HG03457 (cell line): ENCODE data around the gene LELP1.
"Not testable (repeated sequence)": the region's sequence is repeated elsewhere in the genome, so short reads cannot be mapped to it uniquely, and the experiment has no call there.

ENCODE experiments used
- ATAC-seq: cut with Tn5 transposase; IDR thresholded peaks from one replicate; pipeline ENCODE4 v1.9.1; 2021; ENCODE audit warnings: moderate number of reproducible peaks; ENCODE audit not compliant: unreplicated experiment

Gene LELP1

GRCh38 chr1:153228491-153228890, 25.3 kb downstream of the LELP1 start:
- no peak for ATAC-seq

GRCh38 chr1:153229076-153229829, 26.0 kb downstream of the LELP1 start:
- ATAC-seq: not testable (repeated sequence)

- no peak for ATAC-seq
Measured at GRCh38 chr1:153231363-153231762, 28.1 kb downstream of the LELP1 start.

- no peak for ATAC-seq
Measured at GRCh38 chr1:153231785-153232184, 28.6 kb downstream of the LELP1 start.

GRCh38 chr1:153232553-153232952, 29.3 kb downstream of the LELP1 start:
- no peak for ATAC-seq

GRCh38 chr1:153233448-153233847, 30.2 kb downstream of the LELP1 start:
- no peak for ATAC-seq

- ATAC-seq: no peak
Measured at GRCh38 chr1:153238527-153238926, 35.3 kb downstream of the LELP1 start.

GRCh38 chr1:153242160-153242559, 38.9 kb downstream of the LELP1 start:
- ATAC-seq: no peak

- ATAC-seq: no peak
Measured at GRCh38 chr1:153245466-153245865, 42.2 kb downstream of the LELP1 start.

GRCh38 chr1:153246018-153246417, 42.8 kb downstream of the LELP1 start:
- ATAC-seq: no peak

GRCh38 chr1:153246825-153247224, 43.6 kb downstream of the LELP1 start:
- no peak for ATAC-seq

- no peak for ATAC-seq
Measured at GRCh38 chr1:153248176-153248879, 45.1 kb downstream of the LELP1 start.

GRCh38 chr1:153250166-153250565, 46.9 kb downstream of the LELP1 start:
- no peak for ATAC-seq

- no peak for ATAC-seq
Measured at GRCh38 chr1:153251087-153251486, 47.9 kb downstream of the LELP1 start.

GRCh38 chr1:153251562-153251961, 48.3 kb downstream of the LELP1 start:
- ATAC-seq: no peak

- no peak for ATAC-seq
Measured at GRCh38 chr1:153251988-153252387, 48.8 kb downstream of the LELP1 start.

- ATAC-seq: no peak
Measured at GRCh38 chr1:153253076-153253475, 49.8 kb downstream of the LELP1 start.

GRCh38 chr1:153253693-153254092, 50.5 kb downstream of the LELP1 start:
- ATAC-seq: no peak
